Lung microvascular endothelial cell (primary cell): ENCODE data around the gene KCNQ1. TPM values are rescaled to one million over a fixed set of nuclear protein-coding genes. Genes with fewer than 3 reads are reported as not detected.

Experiments used
- DNase-seq, 2 donors: peaks; one replicate each; pipeline versions ENCODE4 v3.0.0 to v3.0.0-alpha.2; 2010; ENCODE audit warnings: low read depth in 2 of 2
- total RNA-seq: library from RNA; depleted of rRNA; stranded (reverse); fragments of >200 nt; gene quantifications from 2 replicates; pipeline ENCODE4 v1.2.1, GENCODE V29; 2014

Gene KCNQ1
- total RNA-seq, 1 donor from 2014 or later, result not detected

DNA sequence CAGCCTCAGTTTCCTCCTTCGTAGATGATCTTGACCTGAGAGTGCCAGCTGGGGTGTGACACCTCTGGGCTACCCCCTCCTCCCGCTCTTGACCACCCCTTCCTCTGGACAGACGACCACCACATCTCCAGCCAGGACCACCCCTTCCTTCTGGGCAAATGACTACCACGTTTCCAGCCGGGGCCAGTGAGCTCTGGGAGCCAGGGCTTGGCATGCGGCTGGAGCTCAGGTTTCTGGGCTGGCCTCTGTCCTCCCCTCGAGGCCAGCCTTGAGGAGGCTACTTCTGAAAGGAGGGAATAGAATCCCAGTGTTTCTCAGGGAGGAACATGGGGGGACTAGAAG is 134.1 kb downstream of the KCNQ1 start:
- DNase-seq, result no peak

GRCh38 chr11:2579315-2580060 is 134.7 kb downstream of the KCNQ1 start:
- DNase-seq, result peak in 1 of 2 donors; percentile 10

- no peak for DNase-seq
Observed at GRCh38 chr11:2580061-2580421, 135.2 kb downstream of the KCNQ1 start.

DNA sequence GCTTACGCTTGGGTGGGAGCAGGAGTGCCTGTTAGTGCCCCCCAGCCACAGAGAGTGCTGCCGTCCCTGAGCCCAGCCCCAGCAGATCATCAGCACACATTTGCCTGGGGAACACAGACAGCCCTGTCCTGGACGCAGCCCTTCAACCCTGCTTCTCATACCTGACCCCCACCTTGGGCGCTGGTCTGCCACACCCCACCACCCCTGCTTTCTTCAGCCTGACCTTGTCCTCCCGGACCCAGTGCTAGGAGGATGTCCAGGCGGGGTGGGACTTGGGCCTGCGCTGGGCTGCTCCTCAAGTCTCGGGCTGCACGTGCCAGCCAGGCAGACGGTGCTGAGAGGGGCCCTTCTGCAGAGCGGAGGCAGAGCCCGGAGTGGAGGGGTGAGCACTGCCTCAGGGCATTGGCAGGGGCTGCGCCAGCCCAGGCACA is 135.8 kb downstream of the KCNQ1 start:
- no peak for DNase-seq

DNA sequence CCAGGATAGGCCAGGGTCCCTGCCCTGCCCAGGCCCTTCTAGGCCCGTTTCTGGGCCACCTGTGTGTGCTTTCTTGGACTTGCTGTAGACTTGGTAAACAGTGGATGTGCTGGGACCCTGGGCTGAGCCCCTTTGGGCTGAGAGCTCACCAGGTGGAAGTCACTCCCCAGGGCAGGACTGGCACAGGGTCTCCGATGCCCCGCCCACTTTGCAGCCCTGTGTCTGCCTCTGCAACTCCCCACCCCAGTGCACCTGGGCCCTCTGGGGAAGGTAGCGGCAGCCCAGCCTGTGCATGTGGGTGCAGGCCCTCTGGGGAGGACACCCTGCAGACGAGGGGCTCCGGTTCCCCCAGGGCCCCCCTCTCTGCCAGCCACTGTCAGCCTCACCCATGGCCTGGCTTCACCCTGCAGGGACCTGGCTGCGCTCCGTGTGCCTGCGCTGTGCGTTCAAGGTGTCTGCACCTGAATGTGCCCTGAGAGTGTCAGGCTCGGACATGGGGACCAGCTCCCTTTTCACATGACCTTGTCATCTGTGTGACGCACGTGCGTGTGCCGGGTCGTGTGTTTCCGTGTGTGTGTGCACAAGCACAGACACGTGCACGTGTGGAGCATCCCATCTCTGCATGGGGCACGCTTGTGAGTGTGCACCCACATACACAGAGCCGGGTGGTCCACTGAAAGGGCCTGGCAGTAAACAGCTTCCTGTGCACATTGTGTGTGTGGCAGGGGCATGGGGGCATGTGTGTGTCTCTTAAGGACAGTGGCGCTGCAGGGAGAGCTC is 136.5 kb downstream of the KCNQ1 start:
- DNase-seq, result no peak

DNA sequence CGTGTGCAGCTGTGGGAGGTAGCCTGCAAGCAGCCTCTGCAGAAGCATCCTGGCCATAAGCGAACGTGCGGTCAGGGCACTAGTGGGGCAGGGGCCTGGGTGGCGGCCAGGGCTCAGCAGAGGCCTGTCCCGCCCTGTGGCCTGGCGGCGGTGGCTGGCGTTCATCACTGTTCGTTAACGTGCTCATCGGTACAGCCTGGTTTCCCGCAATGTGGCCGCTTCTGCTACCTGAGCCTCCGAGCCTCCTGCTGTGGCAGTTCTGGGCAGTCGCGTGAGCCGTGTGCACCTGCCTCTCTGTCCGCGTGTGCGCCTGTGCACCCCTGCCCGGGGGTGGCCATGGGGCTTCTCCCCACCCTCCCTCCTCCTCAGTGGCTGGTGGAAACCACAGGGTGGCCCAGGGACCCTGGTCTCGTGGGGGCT is 137.1 kb downstream of the KCNQ1 start:
- DNase-seq, result no peak

DNA sequence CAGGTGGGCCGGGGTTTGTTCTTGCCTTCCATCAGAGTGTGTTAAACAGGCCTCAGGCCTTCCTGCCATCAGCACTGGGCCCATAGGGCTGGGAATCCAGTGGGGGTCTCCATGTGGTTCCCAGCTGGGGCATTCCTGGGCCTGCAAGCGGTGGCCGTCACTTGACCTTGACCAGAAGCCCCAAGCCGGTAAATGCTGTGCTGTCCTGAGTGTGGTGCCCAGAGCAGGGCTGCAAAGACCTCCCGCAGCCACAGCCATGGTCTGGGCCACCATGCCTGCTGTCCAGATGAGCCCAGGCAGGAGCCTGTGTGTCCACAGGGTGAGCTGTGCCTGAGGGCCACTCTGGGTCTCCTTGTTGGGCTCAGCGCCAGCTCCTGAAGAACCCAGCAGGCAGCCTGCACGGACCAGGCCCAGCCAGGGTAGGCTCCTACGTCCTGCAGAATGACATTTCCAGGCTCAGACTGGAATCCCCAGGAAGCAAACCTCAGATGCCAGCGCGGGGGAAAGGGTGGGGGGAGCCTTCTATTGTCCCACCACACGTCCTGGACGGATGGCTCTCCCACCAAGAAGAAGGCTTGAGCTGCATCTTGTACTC is 137.6 kb downstream of the KCNQ1 start:
- DNase-seq, result no peak

- no peak for DNase-seq
Observed at GRCh38 chr11:2582946-2583604, 138.3 kb downstream of the KCNQ1 start.

GRCh38 chr11:2583605-2583958 is 138.8 kb downstream of the KCNQ1 start:
- no peak for DNase-seq

DNA sequence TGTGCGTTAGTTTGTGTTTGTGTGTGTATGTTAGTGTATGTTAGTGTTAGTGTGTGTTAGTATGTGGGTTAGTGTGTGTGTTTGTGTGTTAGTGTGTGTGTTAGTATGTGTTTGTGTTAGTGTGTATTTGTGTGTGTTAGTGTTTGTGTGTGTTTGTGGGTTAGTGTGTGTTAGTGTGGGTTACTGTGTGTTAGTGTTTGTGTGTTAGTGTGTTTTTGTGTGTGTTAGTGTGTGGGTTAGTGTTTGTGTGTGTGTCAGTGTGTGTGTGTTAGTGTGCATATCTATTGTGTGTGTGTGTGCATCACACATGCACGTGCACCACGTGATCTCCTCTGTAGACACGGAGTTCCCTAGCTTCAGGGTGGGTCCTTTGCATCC is 139.6 kb downstream of the KCNQ1 start:
- DNase-seq, result no peak

GRCh38 chr11:2584812-2585565 is 140.2 kb downstream of the KCNQ1 start:
- DNase-seq, result no peak

GRCh38 chr11:2585566-2586086 is 140.8 kb downstream of the KCNQ1 start:
- DNase-seq, result no peak

GRCh38 chr11:2586087-2586792 is 141.4 kb downstream of the KCNQ1 start:
- DNase-seq, result no peak

DNA sequence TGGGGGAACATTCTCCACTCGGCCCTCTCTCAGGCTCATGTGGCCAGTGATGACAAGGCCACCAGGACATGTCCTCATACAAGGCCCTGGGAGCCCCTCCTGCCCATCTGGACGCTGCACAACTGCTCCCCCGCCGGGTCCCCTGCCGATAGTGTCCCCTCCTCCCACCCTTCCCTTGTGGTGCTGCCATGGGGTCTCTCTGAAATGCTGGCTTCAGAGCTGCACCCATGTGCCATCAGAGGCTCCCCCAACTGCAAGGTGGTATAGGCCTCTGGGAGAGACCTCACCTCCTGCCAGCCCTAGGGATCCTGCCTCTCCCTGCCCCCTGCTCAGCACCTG is 142.0 kb downstream of the KCNQ1 start:
- no peak for DNase-seq

DNA sequence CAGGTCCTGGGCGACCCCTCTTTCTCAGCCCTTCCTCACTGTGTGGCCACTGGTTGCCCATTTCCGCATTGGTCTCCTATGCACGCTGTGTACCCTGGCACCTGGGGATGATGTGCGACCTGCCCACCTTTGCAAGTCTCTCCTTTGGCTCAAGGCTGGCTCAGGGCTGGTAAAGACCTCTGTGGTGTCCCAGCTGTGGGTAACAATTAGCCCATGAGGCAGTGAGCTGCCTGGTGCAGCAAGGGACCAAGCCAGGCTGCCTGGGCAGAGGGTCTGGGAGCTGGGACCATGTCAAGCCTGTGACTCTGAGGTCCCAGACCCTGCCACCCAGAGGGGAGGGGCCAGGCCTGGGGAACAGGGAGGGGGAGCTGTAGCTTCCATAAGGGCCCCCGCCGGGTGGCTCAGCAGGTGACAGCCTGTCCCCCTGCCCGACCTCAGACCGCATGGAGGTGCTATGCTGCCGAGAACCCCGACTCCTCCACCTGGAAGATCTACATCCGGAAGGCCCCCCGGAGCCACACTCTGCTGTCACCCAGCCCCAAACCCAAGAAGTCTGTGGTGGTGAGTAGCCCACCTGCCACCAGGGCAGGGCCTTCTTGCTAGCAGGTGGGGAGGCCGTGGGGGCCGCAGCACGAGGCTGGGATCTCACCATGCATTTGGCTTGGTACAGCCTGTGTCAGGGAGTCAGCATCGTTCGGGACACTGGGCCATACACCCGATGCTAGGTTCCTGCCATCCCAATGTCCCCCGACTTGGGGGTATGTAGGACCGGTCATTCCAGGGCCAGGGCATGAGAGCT is 142.5 kb downstream of the KCNQ1 start:
- no peak for DNase-seq

GRCh38 chr11:2587976-2588748 is 143.4 kb downstream of the KCNQ1 start:
- no peak for DNase-seq

- no peak for DNase-seq
Observed at GRCh38 chr11:2588809-2589537, 144.2 kb downstream of the KCNQ1 start.

- no peak for DNase-seq
Observed at GRCh38 chr11:2589538-2589934, 144.7 kb downstream of the KCNQ1 start.
